Activated naive CD4-positive, alpha-beta T cell treated with anti-CD3 and anti-CD28 coated beads for 36 hours (primary cell): ENCODE results near the gene ST14. TPM values are rescaled to one million over a fixed set of nuclear protein-coding genes. Genes with fewer than 3 reads are reported as not detected.
A peak's percentile ranks its signal among the peaks of the same experiment; 100 is the strongest.

ENCODE experiments used
- CTCF ChIA-PET: fragments of 350-600 bp; sonication (Branson Sonifier 250); formaldehyde crosslinking; loops from one replicate; lab custom pipeline; 2021; ENCODE audit warnings: antibody characterized with exemption; lab: Charles Lee
- DNase-seq: peaks from one replicate; pipeline ENCODE4 v3.0.0-alpha.2; 2020
- H3K27ac Mint-ChIP-seq: one replicate; pipeline ENCODE4 v1.8.0; 2021; ENCODE audit warnings: mild to moderate bottlenecking, mixed read lengths
- H3K27me3 Mint-ChIP-seq: one replicate; pipeline ENCODE4 v1.8.0; 2021; ENCODE audit warnings: low read depth, mixed read lengths
- H3K36me3 Mint-ChIP-seq: one replicate; pipeline ENCODE4 v1.8.0; 2021; ENCODE audit warnings: low read depth, mixed read lengths
- H3K4me1 Mint-ChIP-seq: one replicate; pipeline ENCODE4 v1.8.0; 2021; ENCODE audit warnings: low read depth, mixed read lengths
- H3K4me3 Mint-ChIP-seq: one replicate; pipeline ENCODE4 v1.8.0; 2021; ENCODE audit warnings: mild to moderate bottlenecking, moderate library complexity, mixed read lengths
- H3K9me3 Mint-ChIP-seq: one replicate; pipeline ENCODE4 v1.8.0; 2021; ENCODE audit warnings: mixed read lengths
- intact Hi-C: fragments of 100-400 bp; cut with micrococcal nuclease; formaldehyde crosslinking; loops from one replicate; pipeline ENCODE4 v1.15.1; 2023
- total RNA-seq, 2 experiments: library from RNA; stranded (reverse); gene quantifications; one replicate each; pipeline ENCODE4 v1.2.3, GENCODE V29; 2021

Gene ST14
- total RNA-seq, 2 experiments from 2014 or later = not detected

- peaks cover 5% of the 10 kb centered on the region for H3K27me3 Mint-ChIP-seq
- no peak overlapping the region for H3K27ac Mint-ChIP-seq
- intact Hi-C loops = no loop called here
- H3K9me3 Mint-ChIP-seq = no peaks in the 10 kb centered on the region
- no peak for DNase-seq
- H3K36me3 Mint-ChIP-seq = peaks cover 18% of the 10 kb centered on the region
- CTCF ChIA-PET = interaction anchor here (1.2 kb wide), 1 partner anchor 200 kb away, joined by 3 read pairs; no protein-coding TSS in a partner anchor
- peaks cover 41% of the 10 kb centered on the region for H3K4me1 Mint-ChIP-seq
- H3K4me3 Mint-ChIP-seq = no peak overlapping the region
Observed at GRCh38 chr11:130123414-130124040, 36.1 kb upstream of the ST14 start.

- Mint-ChIP-seq H3K27me3 (peaks cover 5% of the 10 kb centered on the region), H3K9me3 (no peaks in the 10 kb centered on the region), H3K36me3 (peaks cover 18% of the 10 kb centered on the region), H3K27ac (no peak overlapping the region), H3K4me1 (peaks cover 35% of the 10 kb centered on the region), H3K4me3 (no peak overlapping the region)
- no peak for DNase-seq
- CTCF ChIA-PET = interaction anchor here (1.2 kb wide), 1 partner anchor 201 kb away, joined by 3 read pairs; no protein-coding TSS in a partner anchor
- intact Hi-C loops = no loop called here
Observed at GRCh38 chr11:130124096-130124495, 35.5 kb upstream of the ST14 start.

DNA sequence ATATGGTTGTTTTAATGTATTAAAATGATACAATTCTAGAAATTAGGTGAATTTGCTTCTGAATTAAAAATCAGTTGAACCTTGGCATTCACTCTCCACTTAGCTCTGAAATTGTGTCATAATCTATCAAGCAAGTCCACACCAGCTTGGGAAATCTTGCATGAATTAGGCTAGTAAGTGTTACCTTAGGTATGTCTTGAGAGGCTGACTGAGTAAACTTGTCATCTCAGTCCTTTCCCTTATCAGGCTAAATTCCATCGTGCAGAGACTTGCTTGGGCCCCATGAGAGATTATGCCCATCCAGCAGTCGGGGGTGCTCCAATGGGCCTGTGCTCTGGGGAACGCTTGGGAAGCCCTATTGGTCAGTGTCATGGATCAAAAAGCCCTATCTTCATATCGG lies 33.9 kb upstream of the ST14 start:
- no peaks in the 10 kb centered on the region for H3K9me3 Mint-ChIP-seq
- no peak overlapping the region for H3K27ac Mint-ChIP-seq
- DNase-seq = no peak
- no peak overlapping the region for H3K4me3 Mint-ChIP-seq
- intact Hi-C loops = no loop called here
- H3K4me1 Mint-ChIP-seq = peaks cover 24% of the 10 kb centered on the region
- CTCF ChIA-PET = interaction anchor here (0.6 kb wide), 1 partner anchor 221 kb away, joined by 3 read pairs; no protein-coding TSS in a partner anchor
- peaks cover under 1% of the 10 kb centered on the region for H3K27me3 Mint-ChIP-seq
- H3K36me3 Mint-ChIP-seq = peaks cover 19% of the 10 kb centered on the region

- H3K4me3 Mint-ChIP-seq = no peak overlapping the region
- intact Hi-C loops = no loop called here
Observed at GRCh38 chr11:130126516-130126915, 33.1 kb upstream of the ST14 start.

DNA sequence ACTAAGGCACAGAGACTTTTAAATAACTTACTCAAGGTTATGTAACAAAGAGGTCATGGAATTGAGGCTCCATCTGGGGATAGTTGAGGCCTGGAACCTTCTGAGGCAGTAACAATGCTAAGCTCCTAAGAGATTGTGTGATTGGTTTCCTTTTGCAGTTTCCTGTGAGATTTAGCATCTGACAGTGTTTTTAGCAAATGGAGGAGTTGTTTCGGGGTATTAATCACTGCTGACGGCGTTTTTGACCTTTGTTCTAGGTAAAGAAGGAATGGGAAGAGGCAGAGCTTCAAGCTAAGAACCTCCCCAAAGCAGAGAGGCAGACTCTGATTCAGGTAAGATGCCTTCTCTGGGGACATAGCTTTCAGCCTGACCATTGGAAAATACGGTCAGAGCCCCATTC lies 32.1 kb upstream of the ST14 start:
- Mint-ChIP-seq H3K27me3 (no peaks in the 10 kb centered on the region), H3K36me3 (peaks cover 22% of the 10 kb centered on the region), H3K9me3 (no peaks in the 10 kb centered on the region), H3K4me1 (peaks cover 7% of the 10 kb centered on the region), H3K27ac (no peak overlapping the region), H3K4me3 (no peak overlapping the region)
- CTCF ChIA-PET = interaction anchor here (0.7 to 1.2 kb wide), 3 partner anchors 9 to 246 kb away, joined by 3 to 5 read pairs (median 4); no protein-coding TSS in a partner anchor
- no peak for DNase-seq
- intact Hi-C loops = no loop called here

More at GRCh38 chr11:130126516-130126915, 33.1 kb upstream of the ST14 start:
- no peak overlapping the region for H3K27ac Mint-ChIP-seq
- H3K36me3 Mint-ChIP-seq = peaks cover 21% of the 10 kb centered on the region
- CTCF ChIA-PET = interaction anchor here (0.7 to 0.8 kb wide), 2 partner anchors 11 to 911 kb away, joined by 3 to 6 read pairs; no protein-coding TSS in a partner anchor
- DNase-seq = no peak
- no peaks in the 10 kb centered on the region for H3K9me3 Mint-ChIP-seq
- H3K4me1 Mint-ChIP-seq = peaks cover 17% of the 10 kb centered on the region
- H3K27me3 Mint-ChIP-seq = no peaks in the 10 kb centered on the region

GRCh38 chr11:130128626-130129025 lies 31.0 kb upstream of the ST14 start:
- Mint-ChIP-seq H3K4me3 (no peak overlapping the region), H3K27me3 (no peaks in the 10 kb centered on the region), H3K9me3 (no peaks in the 10 kb centered on the region), H3K4me1 (peaks cover 2% of the 10 kb centered on the region), H3K36me3 (peaks cover 16% of the 10 kb centered on the region), H3K27ac (no peak overlapping the region)
- intact Hi-C loops = no loop called here
- CTCF ChIA-PET = interaction anchor here (1.2 to 8.1 kb wide), 2 partner anchors 203 to 247 kb away, joined by 4 to 165 read pairs; no protein-coding TSS in a partner anchor
- DNase-seq = no peak

DNA sequence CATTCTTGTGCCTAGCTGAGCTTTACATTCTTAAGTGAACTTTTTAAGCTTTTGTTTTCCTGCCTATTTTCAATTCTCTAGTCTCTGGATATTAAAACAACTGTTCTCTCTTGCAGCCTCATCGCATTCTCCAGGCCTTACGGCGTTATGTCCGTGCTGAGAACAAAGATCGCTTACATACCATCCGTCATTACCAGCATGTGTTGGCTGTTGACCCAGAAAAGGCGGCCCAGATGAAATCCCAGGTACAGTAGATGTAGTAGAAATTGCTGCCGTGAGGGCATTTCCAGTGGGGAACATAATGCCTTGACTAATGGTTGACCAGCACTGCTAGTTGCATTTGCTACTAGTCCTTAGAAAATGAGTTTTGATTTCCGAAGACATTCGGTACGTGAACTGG lies 29.7 kb upstream of the ST14 start:
- Mint-ChIP-seq H3K36me3 (peaks cover 22% of the 10 kb centered on the region), H3K27ac (no peak overlapping the region), H3K4me1 (no peaks in the 10 kb centered on the region), H3K27me3 (no peaks in the 10 kb centered on the region), H3K4me3 (no peak overlapping the region), H3K9me3 (no peaks in the 10 kb centered on the region)
- CTCF ChIA-PET = interaction anchor here (0.8 to 8.1 kb wide), 7 partner anchors 11 to 248 kb away, joined by 3 to 165 read pairs (median 8); no protein-coding TSS in a partner anchor
- intact Hi-C loops = loop anchor here (10.0 kb wide), 1 partner anchor 765 kb away; no protein-coding TSS in a partner anchor
- no peak for DNase-seq

GRCh38 chr11:130131961-130132850 lies 27.4 kb upstream of the ST14 start:
- H3K27me3 Mint-ChIP-seq = no peaks in the 10 kb centered on the region
- no peaks in the 10 kb centered on the region for H3K9me3 Mint-ChIP-seq
- CTCF ChIA-PET = interaction anchor here (0.6 to 8.1 kb wide), 40 partner anchors 11 to 420 kb away, joined by 3 to 165 read pairs (median 4); no protein-coding TSS in a partner anchor
- H3K27ac Mint-ChIP-seq = no peak overlapping the region
- no peak overlapping the region for H3K4me3 Mint-ChIP-seq
- H3K4me1 Mint-ChIP-seq = no peaks in the 10 kb centered on the region
- intact Hi-C loops = loop anchor here (1.0 to 10.0 kb wide), 7 partner anchors 63 to 767 kb away; partner anchors contain the start of genes APLP2 and PRDM10
- H3K36me3 Mint-ChIP-seq = peaks cover 22% of the 10 kb centered on the region
- peak; percentile 63 for DNase-seq

- no peak overlapping the region for H3K4me3 Mint-ChIP-seq
- no peaks in the 10 kb centered on the region for H3K4me1 Mint-ChIP-seq
- intact Hi-C loops = loop anchor here (10.0 kb wide), 1 partner anchor 769 kb away; no protein-coding TSS in a partner anchor
- H3K27ac Mint-ChIP-seq = no peak overlapping the region
- no peaks in the 10 kb centered on the region for H3K9me3 Mint-ChIP-seq
- DNase-seq = no peak
- H3K36me3 Mint-ChIP-seq = peaks cover 23% of the 10 kb centered on the region
- H3K27me3 Mint-ChIP-seq = no peaks in the 10 kb centered on the region
- CTCF ChIA-PET = interaction anchor here (1.1 to 8.1 kb wide), 4 partner anchors 12 to 208 kb away, joined by 3 to 165 read pairs (median 8); no protein-coding TSS in a partner anchor
Observed at GRCh38 chr11:130133716-130134115, 25.9 kb upstream of the ST14 start.

- no peaks in the 10 kb centered on the region for H3K4me1 Mint-ChIP-seq
- intact Hi-C loops = loop anchor here (10.0 kb wide), 1 partner anchor 771 kb away; no protein-coding TSS in a partner anchor
- no peak overlapping the region for H3K27ac Mint-ChIP-seq
- H3K4me3 Mint-ChIP-seq = no peak overlapping the region
- H3K27me3 Mint-ChIP-seq = no peaks in the 10 kb centered on the region
- peaks cover 23% of the 10 kb centered on the region for H3K36me3 Mint-ChIP-seq
- no peak for DNase-seq
- H3K9me3 Mint-ChIP-seq = no peaks in the 10 kb centered on the region
- CTCF ChIA-PET = interaction anchor here (1.9 to 8.1 kb wide), 2 partner anchors 144 to 210 kb away, joined by 9 to 165 read pairs; no protein-coding TSS in a partner anchor
Observed at GRCh38 chr11:130136107-130136506, 23.5 kb upstream of the ST14 start.

- DNase-seq = no peak
- H3K9me3 Mint-ChIP-seq = no peaks in the 10 kb centered on the region
- CTCF ChIA-PET = interaction anchor here (1.9 kb wide), 1 partner anchor 146 kb away, joined by 9 read pairs; no protein-coding TSS in a partner anchor
- intact Hi-C loops = loop anchor here (10.0 kb wide), 1 partner anchor 773 kb away; no protein-coding TSS in a partner anchor
- H3K4me3 Mint-ChIP-seq = no peak overlapping the region
- H3K4me1 Mint-ChIP-seq = no peaks in the 10 kb centered on the region
- H3K36me3 Mint-ChIP-seq = peaks cover 20% of the 10 kb centered on the region
- no peak overlapping the region for H3K27ac Mint-ChIP-seq
- H3K27me3 Mint-ChIP-seq = no peaks in the 10 kb centered on the region
Observed at GRCh38 chr11:130137999-130138398, 21.6 kb upstream of the ST14 start.
